HEK293 (cell line): ENCODE results near the gene SDC1.

Source experiments
- CTCF ChIP-seq: fragments of 450-650 bp; formaldehyde crosslinking; IDR thresholded peaks from 2 replicates; pipeline ENCODE4 v1.5.1; 2016; ENCODE audit warnings: missing biosample characterization, missing genetic modification characterization
- ZNF140 ChIP-seq: fragments of 450-650 bp; formaldehyde crosslinking; IDR thresholded peaks from 2 replicates; pipeline ENCODE4 v1.5.1; 2016; ENCODE audit warnings: missing biosample characterization, missing genetic modification characterization
- ZNF280D ChIP-seq: fragments of 450-650 bp; formaldehyde crosslinking; IDR thresholded peaks from 2 replicates; pipeline ENCODE4 v1.5.1; 2016; ENCODE audit warnings: missing biosample characterization, missing genetic modification characterization
- ZNF366 ChIP-seq: fragments of 450-650 bp; formaldehyde crosslinking; conservative IDR thresholded peaks from 2 replicates; pipeline ENCODE4 v1.5.1; 2016; ENCODE audit warnings: missing biosample characterization, missing genetic modification characterization
- ZNF837 ChIP-seq: fragments of 450-650 bp; formaldehyde crosslinking; IDR thresholded peaks from 2 replicates; pipeline ENCODE4 v1.5.1; 2016; ENCODE audit warnings: missing biosample characterization, missing genetic modification characterization

GRCh38 chr2:20156076-20156759 is 68.7 kb downstream of the SDC1 start:
- TF ChIP-seq ZNF280D (tag by site-specific recombination): no peak
- no peak for TF ChIP-seq ZNF140 (tag by site-specific recombination)
- no peak for TF ChIP-seq CTCF (tag by site-specific recombination)
- TF ChIP-seq ZNF837 (tag by site-specific recombination): no peak
- no peak for TF ChIP-seq ZNF366 (tag by site-specific recombination)
